Fibroblast of lung (primary cell): ENCODE measurements around the gene USP17L20.
"Not testable (repeated sequence)": the region's sequence is repeated elsewhere in the genome, so short reads cannot be mapped to it uniquely, and the experiment has no call there.

ENCODE experiments used
- EZH2 ChIP-seq: IDR thresholded peaks from 2 replicates; pipeline ENCODE4 v1.5.1; 2012; ENCODE audit warnings: low read length, control low read depth, mild to moderate bottlenecking; ENCODE audit errors: missing control alignments
- TF ChIP-seq, protein P1 (sequence below), 2 donors: IDR thresholded peaks in 1 of 2; conservative IDR thresholded peaks in 1 of 2; 1 replicate in 1 of 2; 2 replicates in 1 of 2; pipeline ENCODE4 v1.5.1; 2011 to 2012; ENCODE audit warnings: low read length in 2 of 2, control low read depth in 1 of 2, inconsistent platforms in 1 of 2, low read depth in 1 of 2, mild to moderate bottlenecking in 1 of 2

GRCh38 chr4:9215105-9215504 lies 42.8 kb upstream of the USP17L20 start, which contains the start of gene USP17L11:
- TF ChIP-seq, protein P1, sequence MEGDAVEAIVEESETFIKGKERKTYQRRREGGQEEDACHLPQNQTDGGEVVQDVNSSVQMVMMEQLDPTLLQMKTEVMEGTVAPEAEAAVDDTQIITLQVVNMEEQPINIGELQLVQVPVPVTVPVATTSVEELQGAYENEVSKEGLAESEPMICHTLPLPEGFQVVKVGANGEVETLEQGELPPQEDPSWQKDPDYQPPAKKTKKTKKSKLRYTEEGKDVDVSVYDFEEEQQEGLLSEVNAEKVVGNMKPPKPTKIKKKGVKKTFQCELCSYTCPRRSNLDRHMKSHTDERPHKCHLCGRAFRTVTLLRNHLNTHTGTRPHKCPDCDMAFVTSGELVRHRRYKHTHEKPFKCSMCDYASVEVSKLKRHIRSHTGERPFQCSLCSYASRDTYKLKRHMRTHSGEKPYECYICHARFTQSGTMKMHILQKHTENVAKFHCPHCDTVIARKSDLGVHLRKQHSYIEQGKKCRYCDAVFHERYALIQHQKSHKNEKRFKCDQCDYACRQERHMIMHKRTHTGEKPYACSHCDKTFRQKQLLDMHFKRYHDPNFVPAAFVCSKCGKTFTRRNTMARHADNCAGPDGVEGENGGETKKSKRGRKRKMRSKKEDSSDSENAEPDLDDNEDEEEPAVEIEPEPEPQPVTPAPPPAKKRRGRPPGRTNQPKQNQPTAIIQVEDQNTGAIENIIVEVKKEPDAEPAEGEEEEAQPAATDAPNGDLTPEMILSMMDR (conservative IDR thresholded peaks at IDR 0.05 in 1 of 2, IDR thresholded peaks at IDR 0.05 in 1 of 2; ENCODE audit: low read depth in 1 of 2, low read length in 2 of 2), result not testable (repeated sequence)
- TF ChIP-seq EZH2, result not testable (repeated sequence)
